GM18511 (cell line): ENCODE measurements around the gene FMO5.
"Not testable (repeated sequence)": the region's sequence is repeated elsewhere in the genome, so short reads cannot be mapped to it uniquely, and the experiment has no call there.

Experiments
- ATAC-seq: cut with Tn5 transposase; IDR thresholded peaks from one replicate; pipeline ENCODE4 v1.9.1; 2021; ENCODE audit warnings: mild to moderate bottlenecking, moderate library complexity; ENCODE audit not compliant: unreplicated experiment

The FMO5 gene

DNA sequence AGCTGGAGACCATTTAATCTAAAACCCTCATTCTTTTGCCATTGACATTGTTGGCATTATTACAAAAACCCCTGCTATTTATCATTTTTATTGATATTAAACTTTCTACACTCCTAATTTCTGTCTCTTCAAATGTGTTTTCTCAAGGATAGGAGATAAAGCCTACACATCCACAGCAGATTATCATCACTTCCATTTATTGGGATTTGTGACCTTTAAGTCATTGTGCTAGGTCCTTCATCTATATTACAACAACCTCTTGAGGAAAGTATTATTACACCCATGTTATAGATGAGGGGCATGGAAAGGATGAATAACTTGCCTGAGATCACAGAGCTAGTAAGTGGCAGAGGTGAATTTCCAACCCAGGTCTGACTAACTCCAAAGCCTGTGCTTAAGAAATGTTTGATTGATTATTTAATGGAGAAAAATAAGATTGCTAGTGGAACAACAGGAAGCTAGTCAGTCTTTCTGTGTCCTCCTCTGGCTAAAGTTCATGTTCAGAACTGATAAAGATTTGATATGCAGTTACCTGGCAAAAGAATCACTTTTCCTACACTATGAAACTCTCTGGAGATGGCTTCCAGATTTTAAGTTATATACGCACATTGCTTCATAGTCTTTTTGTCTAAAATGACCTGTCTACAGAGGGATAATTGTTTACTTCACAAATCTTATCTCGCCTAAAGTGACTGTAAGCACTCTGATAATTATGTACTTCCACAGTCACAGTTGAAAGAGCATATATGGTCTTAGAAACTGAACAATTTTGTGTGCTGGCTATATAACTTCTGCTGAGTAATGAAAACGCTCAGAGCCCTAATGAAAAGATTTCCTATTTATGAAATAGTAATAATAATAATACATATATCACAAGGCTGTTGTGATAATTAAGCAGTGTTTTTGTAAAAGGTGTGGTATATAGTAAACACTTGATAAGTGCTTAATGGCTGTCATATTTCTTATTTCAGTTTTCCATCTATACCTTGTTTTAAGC is 15.0 kb downstream of the FMO5 start:
- no peak for ATAC-seq

DNA sequence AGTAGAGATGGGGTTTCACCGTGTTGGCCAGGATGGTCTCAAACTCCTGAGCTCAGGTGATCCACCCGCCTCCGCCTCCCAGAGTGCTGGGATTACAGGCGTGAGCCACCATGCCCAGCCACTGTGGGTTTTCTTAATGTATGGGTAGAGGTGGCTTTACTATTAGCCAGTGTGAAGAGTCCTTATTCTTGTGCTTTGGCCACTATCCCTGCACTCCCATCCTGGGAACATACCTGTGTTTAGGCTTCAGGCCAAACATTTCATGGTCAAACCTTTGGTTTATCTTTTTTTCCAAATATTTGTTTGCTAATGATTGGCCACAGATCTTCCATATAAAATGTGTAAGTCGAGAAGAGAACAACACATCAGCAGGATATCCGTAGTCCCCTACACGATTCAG is 16.5 kb downstream of the FMO5 start:
- ATAC-seq = no peak

DNA sequence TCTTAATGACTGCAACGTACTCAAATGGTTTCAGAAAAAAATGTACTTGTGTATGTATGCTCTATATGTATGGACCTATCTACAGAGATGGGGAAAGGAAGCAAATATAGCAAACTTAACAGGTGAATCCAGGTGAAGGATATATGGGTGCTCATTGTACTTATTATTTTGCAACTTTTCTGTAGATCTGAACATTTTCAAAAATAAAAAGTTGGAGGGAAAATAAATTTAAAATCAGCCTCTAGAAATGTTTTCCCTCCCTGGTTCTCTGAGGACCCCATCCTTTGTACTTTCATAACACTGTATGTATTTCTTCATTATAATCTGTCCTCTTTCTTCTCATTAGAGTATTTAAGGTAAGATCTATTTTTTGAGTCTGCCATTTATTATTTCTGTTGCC is 17.9 kb downstream of the FMO5 start:
- ATAC-seq = no peak

DNA sequence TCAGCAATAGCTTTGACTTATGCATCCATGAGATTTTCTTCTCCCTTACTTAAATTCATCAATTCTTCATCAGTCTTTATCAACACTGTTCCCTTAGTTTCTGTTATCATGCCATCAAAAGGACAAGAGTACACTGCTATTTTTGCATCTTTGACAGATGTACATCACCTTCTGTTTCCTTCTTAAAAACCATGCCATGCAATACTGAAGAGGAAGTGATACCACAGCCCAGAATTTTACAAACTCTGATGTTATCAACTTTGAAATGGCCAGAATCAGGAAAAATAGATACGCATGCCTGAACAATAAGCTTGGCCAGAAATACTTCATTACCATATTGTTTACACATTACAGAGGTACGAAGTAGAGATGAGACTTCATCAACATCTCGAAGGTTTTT is 21.1 kb downstream of the FMO5 start:
- no peak for ATAC-seq

DNA sequence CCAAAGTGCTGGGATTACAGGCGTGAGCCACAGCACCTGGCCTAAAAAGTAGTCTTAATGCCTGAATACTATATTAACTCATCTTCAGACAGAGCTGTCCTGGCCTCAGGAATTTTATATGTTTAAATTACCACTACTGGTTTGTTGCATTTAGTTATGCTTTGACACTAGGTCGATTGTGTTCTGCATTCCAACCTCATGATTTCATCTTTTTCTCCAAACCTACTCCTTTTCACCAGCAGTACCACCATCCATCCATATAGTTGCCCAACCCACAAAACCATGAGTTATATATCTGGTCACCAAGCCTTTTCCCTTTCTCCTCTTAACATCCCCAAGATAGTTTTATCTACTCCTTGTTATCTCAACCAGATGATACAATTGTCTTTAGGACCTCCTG is 22.6 kb downstream of the FMO5 start:
- no peak for ATAC-seq

DNA sequence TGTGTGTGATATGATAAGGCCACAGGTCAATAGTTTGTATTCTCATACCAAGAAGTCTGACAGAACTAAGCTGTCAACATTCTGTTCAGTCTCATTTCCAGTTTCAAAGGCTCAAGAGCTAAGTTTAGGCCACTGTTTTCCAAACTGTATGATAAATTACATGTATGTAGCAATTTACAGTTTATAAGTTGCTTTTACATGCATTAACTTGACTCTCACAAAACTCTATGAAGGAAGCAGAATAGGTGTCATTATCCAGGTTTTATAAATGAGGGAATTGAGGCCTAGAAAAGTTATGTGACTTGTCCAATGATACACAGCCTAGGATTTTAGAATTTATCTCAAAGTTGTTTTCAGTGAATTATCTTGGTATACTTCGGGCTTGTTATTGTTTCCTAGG is 23.4 kb downstream of the FMO5 start:
- no peak for ATAC-seq

DNA sequence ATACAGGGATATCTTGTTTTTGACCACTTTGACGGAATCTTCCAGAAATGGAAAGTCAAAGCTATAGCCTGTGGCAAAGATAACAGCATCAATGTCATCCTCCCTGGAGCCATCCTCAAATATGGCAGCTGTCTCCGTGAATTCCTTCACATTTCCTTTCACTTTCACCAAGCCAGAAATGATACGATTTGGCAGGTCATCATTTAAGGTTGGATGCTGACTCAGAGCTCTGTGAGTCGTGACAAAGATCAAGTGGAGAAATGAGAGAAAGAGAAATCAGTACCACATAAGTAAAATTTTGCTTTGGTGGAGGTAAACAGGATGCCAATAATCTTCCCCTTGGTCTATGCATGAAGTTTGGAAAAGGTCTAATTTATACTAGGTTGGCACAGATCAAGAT is 23.9 kb downstream of the FMO5 start:
- no peak for ATAC-seq

DNA sequence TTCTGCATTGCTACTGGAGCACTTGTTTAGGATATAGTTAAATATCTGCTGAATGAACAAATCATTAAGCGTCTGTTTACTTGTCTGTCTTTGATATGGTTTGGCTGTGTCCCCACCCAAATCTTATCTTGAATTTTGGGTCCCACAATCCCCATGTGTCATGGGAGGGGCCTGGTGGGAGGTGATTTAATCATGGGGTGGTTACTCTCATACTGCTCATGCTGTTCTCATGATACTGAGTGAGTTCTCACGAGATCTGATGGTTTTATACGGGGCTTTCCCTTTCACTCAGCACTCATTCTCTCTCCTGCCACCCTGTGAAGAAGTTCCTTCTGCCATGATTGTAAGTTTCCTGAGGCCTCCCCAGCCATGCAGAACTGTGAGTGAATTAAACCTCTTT is 27.8 kb downstream of the FMO5 start:
- ATAC-seq = not testable (repeated sequence)

DNA sequence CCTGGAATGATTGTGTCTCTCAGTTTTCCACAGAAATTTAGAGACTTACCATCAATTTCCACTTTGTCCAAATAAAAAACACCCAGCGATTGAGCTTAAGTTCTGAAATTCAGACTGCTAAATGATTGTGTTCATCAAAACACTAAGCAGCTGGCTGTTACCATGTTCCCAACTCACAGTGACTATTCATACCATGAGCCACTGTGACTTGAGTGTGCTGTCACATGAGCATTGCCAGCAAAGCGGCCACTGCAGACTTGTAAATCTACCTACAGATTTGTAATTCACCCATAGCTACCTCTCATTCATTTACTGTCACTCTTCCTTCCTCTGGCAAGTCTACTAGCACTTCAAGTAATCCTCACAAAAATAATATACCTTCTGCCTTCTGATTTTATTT is 35.6 kb downstream of the FMO5 start:
- ATAC-seq = no peak

DNA sequence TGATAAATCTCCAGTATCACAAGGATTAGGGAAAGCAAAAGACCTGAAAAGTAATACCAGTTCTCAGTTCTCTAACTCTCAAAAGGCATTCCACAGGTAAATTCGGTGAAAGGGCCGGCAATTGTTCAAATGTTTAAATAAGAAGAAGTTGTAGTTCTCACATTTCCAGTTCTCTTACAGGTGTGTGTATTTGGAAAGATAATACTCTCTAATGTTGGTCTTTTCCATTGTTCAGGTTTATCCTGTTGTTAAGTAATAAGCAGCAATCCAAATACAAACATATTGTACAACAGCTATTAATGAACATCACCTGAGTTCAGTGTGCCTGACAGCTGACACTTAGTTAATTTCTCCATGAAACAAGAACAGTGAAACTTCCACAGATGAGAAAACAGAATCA is 39.7 kb downstream of the FMO5 start:
- ATAC-seq = no peak

DNA sequence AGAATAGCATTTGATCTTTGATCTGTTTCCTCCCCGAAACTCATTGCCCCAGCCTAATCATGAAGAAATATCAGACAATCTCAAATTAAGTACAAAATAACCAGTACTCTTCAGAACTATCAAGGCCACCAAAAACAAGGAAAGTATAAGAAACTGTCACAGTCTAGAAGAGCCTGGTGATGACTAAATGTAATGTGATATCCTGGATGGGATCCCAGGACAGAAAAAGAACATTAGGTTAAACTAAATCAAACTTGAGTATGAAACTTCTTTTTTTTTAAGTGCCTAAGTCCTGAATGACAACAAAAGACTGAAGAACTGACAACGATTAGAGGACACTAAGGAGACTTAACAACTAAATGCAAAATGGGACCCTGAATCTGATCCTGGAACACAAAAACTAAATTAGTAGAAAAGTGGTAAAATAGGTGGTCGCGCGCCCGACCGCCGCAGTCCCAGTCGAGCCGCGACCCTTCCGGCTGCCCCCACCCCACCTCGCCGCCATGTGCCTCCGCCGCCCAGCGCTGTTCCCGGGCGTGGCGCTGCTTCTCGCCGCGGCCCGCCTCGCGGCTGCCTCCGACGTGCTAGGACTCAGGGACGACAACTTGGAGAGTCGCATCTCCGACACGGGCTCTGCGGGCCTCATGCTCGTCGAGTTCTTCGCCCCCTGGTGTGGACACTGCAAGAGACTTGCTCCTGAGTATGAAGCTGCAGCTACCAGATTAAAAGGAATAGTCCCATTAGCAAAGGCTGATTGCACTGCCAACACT is 47.3 kb downstream of the FMO5 start:
- no peak for ATAC-seq

DNA sequence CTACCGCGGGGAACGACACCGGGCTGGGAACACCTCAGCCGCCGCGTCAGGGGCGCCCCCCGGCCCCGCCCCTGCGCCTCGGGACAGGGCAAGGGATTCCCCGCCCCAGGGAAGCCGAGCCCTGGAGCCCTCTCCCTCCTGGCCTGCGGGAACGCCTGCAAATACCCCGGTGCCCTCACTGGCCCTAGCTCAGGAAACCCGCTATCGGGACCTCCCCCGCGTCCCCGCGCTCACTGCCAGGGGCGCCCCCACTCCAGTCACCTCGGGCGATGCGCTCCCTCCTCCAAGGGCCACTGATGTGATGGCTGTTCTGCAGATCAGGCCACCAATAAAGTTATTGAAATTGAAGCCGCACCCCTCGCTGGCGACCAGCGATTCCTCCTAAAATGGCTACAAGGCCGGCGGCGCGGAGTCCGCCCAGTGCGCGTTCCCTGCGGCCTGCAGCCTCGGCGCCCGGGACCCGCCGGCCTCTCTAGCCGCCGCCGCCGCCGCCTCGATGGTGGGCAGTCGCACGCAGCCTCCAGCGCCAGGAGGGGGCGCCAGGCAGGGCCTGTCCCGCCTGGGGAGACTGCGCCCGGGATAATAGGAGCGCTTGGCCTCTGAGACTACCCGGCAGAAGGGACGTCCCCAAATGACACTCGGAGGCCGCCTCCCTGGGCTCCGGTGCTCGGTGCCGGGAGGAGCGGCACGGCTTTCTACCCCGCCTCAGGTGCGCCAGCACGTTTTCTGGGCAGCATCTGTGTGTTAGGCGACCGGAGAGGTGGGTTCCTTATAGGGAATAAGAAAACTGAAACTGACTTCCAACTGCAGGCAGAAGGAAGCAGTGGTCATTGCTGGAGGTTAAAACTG is 52.7 kb downstream of the FMO5 start, which contains the start of gene PRKAB2:
Gene PRKAB2, minus strand, starts transcription at position 303 of the 849 bp plus-strand sequence. CDS start 326 bp downstream, outside the sequence.
- ATAC-seq = peak; percentile 86

DNA sequence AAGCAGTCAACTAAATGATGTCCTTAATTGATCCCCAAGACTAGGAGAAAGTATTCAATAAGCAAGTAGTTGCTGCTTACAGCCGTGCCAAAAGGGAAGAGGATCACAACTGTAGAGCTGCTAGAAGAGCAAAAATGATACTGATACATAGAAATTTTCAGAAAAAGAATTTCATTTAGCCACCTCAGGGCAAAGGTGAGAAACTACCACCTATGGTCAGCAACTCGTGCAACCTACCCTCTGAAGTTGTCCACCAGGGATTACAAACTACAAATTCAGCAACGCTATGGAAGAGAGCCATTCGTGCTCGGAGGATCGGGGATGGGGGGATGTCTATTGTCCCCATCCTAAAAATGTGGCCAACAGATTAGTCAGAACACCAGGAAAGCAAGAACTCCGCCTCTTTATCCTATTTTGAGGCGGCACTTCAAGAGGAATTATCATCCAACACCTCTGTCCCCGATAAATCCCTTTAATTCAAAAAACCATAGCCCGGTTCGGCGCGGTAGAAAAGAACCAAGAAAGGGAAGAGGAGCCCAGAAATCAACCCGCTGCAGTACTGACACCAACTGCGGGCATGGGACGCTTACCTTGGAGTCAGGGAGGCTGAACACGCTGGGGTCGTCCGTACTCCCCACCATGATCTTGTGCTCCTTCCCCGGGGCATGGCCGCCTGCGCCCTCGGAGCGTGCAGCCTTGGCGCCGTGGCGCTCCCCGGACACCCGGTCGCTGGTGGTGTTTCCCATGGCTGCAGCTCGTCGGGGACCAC is 53.6 kb downstream of the FMO5 start:
- no peak for ATAC-seq

DNA sequence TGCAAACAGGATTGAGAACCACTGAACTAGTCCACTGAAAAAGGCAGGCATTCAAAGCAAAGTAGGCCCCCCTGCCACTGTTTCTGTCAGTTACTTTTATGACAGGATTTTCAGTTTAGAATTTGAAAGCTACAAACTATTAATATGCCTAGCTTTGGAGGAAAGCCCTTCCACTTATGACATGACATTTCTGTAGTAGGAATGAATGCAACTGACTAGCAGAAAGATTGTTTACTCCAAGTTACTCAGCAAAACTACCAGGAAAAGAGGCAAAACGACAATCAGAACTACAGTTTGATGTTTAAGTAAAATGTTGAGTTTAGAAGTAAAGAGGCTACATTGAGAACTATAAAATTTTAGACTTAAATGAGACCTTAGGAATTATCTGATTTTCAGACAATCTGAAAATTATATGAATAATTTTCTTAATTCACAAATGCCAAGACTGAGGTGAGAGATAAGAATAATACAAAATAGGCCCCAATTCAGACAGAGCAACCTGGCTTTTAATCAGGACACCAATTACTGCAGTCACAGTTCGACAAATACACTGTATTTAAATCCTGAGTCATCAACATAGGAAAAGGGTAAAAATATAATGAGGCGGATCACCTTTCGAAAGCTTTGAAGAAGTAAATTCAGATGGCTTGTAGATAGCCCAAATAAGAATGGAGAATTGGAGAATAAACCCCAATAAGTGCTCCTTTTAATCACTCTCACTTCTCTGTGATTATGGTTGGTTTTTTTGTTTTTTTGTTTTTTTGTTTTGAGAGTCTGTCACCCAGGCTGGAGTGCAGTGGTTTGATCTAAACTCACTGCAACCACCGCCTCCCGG is 55.1 kb downstream of the FMO5 start:
- no peak for ATAC-seq

DNA sequence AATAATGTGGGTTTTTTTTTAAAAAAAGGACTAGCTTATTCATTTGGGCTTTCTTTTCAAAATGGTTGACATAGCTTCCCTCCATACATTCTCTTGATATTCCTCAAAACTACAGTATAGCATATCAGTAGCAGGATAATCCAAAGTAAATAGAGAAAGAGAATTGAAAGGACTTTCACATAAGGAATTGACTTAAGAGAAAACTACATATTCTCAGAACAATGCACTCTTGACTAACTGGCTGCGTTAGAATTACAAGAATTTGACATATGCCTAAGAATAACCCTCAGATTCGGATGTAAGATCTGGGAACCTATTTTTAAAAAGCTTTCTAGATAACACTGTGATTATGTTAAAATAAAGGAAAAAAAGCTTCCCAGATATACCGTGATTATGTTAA is 56.0 kb downstream of the FMO5 start:
- ATAC-seq = no peak

DNA sequence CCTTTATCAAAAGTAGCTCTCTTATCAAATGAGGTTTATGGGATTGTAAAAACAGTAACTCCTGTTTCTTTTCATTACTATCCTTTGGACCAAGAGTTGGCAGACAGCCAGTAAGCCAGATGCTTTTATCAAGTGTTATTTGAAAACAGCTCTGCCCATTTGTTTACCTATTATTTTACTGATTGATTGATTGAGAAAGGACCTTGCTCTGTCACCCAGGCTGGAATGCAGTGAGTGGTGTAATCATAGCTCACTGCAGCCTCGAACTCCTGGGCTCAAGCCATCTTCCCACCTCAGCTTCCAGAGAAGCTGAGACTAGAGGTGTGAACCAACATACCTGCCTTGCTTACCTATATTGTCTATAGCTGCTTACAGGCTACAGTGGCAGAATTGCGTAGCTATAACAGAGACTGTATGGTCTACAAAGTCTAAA is 56.5 kb downstream of the FMO5 start:
- no peak for ATAC-seq

DNA sequence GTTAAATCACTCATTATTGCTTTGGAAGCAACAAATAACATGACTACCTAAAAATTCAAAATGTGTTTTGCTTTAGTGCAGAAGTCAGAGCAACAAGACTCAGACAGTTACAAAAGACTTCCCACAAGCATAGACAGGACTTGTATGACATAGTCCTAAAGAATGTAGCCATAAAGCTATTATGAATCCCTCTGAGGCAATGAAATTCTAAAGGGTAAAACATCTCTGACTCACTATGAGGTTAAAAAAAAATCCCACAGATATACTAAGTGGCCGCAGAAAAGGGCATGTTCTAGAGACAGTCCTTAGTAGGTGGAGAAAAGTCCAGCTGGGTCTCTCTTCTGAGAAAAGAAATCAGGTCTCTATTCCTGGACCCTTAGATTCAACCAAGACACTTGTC is 57.8 kb downstream of the FMO5 start:
- no peak for ATAC-seq

DNA sequence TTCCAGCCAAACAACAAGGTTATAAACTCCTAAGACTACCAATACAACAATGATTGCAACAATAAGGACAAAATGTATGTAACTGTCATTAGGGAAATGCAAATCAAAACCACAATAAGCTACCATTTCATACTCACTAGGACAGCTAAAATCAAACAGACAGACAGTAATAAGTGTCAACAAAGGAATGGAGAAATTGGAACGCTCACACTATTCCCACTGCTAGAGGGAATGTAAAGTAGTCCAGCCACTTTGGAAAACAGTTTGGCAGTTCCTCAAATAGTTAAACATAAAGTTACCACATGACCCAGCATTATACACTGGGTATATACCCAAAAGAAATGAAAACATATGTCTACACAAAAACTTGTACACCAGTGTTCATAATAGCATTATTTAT is 62.1 kb downstream of the FMO5 start:
- no peak for ATAC-seq

DNA sequence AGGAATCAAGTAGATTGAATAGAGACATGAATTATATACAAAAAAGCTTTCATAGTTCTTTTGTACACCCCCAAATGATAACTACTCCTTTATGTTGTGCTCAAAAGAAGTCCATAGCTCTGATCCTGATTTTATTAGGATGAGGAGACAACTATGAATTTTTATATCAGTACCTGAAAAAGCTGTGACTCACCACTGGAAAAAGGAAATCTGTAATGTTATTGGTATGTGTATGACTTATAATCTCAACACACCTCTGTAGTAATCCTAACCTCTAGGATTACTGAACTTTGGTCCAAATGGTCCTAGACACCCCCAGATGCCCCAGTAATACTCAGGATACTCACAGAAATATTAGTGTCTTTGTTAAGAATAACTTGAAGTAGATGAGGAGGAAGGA is 63.0 kb downstream of the FMO5 start:
- no peak for ATAC-seq
